DOHH2 (cell line): ENCODE results near the gene CARMIL3.
"Not testable (repeated sequence)": the region's sequence is repeated elsewhere in the genome, so short reads cannot be mapped to it uniquely, and the experiment has no call there.

Experiments used
- EZH2phosphoT487 ChIP-seq: fragments of 200-600 bp; sonication (generic); IDR thresholded peaks from 2 replicates; pipeline ENCODE4 v1.6.1; 2017; ENCODE audit warnings: borderline replicate concordance, mild to moderate bottlenecking, antibody characterized with exemption, low read length, moderate library complexity, mixed read lengths
- TF ChIP-seq, protein P1 (sequence below): fragments of 200-600 bp; sonication (generic); IDR thresholded peaks from one replicate; pipeline ENCODE4 v1.5.1; 2014; ENCODE audit warnings: antibody characterized with exemption, mild to moderate bottlenecking, low read depth, low read length; ENCODE audit not compliant: poor library complexity, severe bottlenecking

DNA sequence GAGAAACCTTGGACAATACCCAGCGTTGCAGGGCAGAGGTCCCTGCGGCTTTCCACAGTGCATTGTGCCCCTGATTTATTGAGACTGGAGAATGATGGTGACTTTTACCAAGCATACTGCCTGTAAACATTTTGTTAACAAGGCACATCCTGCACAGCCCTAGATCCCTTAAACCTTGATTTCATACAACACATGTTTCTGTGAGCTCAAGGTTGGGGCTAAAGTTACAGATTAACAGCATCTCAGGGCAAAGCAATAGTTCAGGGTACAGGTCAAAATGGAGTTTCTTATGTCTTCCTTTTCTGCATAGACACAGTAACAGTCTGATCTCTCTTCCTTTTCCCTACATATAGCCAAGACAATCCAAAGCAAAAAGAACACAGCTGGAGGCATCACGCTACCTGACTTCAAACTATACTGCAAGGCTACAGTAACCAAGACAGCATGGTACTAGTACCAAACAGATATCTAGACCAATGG lies 26.8 kb upstream of the CARMIL3 start:
- not testable (repeated sequence) for TF ChIP-seq EZH2phosphoT487
- TF ChIP-seq, protein P1, sequence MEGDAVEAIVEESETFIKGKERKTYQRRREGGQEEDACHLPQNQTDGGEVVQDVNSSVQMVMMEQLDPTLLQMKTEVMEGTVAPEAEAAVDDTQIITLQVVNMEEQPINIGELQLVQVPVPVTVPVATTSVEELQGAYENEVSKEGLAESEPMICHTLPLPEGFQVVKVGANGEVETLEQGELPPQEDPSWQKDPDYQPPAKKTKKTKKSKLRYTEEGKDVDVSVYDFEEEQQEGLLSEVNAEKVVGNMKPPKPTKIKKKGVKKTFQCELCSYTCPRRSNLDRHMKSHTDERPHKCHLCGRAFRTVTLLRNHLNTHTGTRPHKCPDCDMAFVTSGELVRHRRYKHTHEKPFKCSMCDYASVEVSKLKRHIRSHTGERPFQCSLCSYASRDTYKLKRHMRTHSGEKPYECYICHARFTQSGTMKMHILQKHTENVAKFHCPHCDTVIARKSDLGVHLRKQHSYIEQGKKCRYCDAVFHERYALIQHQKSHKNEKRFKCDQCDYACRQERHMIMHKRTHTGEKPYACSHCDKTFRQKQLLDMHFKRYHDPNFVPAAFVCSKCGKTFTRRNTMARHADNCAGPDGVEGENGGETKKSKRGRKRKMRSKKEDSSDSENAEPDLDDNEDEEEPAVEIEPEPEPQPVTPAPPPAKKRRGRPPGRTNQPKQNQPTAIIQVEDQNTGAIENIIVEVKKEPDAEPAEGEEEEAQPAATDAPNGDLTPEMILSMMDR: not testable (repeated sequence)
